Tibial nerve (tissue), 4 donors: Measurements from ENCODE around the gene TNIK. TPM values are rescaled to one million over a fixed set of nuclear protein-coding genes. Genes with fewer than 3 reads are reported as not detected.

ENCODE experiments used
- DNase-seq, 2 donors: peaks; one replicate each; pipeline ENCODE4 v3.0.0-alpha.2; 2019; ENCODE audit warnings: low spot score in 2 of 2
- H3K27ac ChIP-seq, 4 donors: fragments of 200-600 bp; sonication (generic) in 3 of 4; one replicate each; pipeline ENCODE4 v1.5.1; 2017 to 2019; ENCODE audit warnings: mild to moderate bottlenecking in 1 of 4
- H3K27me3 ChIP-seq, 2 donors: fragments of 200-600 bp; sonication (generic) in 1 of 2; one replicate each; pipeline versions ENCODE4 v1.5.1 to v1.6.0; 2017 to 2019
- H3K36me3 ChIP-seq, 3 donors: fragments of 200-600 bp; sonication (generic); one replicate each; pipeline ENCODE4 v1.5.1; 2018 to 2019
- H3K4me1 ChIP-seq, 4 donors: fragments of 200-600 bp; sonication (generic) in 3 of 4; one replicate each; pipeline ENCODE4 v1.5.1; 2017 to 2019
- H3K4me3 ChIP-seq, 4 donors: fragments of 200-600 bp; sonication (generic) in 3 of 4; one replicate each; pipeline ENCODE4 v1.5.1; 2017 to 2019; ENCODE audit warnings: mild to moderate bottlenecking in 1 of 4, moderate library complexity in 1 of 4
- H3K9me3 ChIP-seq, 4 donors: fragments of 200-600 bp; sonication (generic) in 3 of 4; one replicate each; pipeline ENCODE4 v1.5.1; 2017 to 2019
- CTCF ChIP-seq, 5 experiments: fragments of 200-600 bp in 3 of 5; fragments of 450-650 bp in 2 of 5; sonication (generic) in 3 of 5; IDR thresholded peaks; one replicate each; pipeline ENCODE4 v1.5.1; 2016 to 2019; ENCODE audit warnings: antibody characterized with exemption in 5 of 5, mild to moderate bottlenecking in 3 of 5, moderate library complexity in 2 of 5
- EP300 ChIP-seq, 2 donors: sonication (generic); formaldehyde crosslinking; IDR thresholded peaks; one replicate each; pipeline ENCODE4 v1.6.1; 2017; ENCODE audit warnings: antibody characterized with exemption in 2 of 2, mild to moderate bottlenecking in 1 of 2
- POLR2A ChIP-seq, 2 donors: fragments of 450-650 bp; IDR thresholded peaks; one replicate each; pipeline ENCODE4 v1.6.1; 2017; ENCODE audit warnings: antibody characterized with exemption in 2 of 2, mild to moderate bottlenecking in 2 of 2, moderate library complexity in 2 of 2
- WGBS, 2 donors: methylation state at CpG; one replicate each; pipeline ENCODE4 v1.1.5; 2018; 5-methylcytosine and 5-hydroxymethylcytosine counted together
- total RNA-seq, 4 donors: library from RNA; depleted of rRNA; stranded (reverse); fragments of >200 nt; gene quantifications; one replicate each; pipeline ENCODE4 v1.1.0, GENCODE V29; 2016

The TNIK gene
- total RNA-seq, 4 donors from 2014 or later, result 5.4 to 11.1 (median 7.5) TPM

GRCh38 chr3:171445620-171446204 is 14.5 kb downstream of the TNIK start:
- TF ChIP-seq POLR2A (IDR thresholded peaks at IDR 0.05) (no peak), EP300 (IDR thresholded peaks at IDR 0.05) (no peak), CTCF (IDR thresholded peaks at IDR 0.05) (no peak)
- Histone ChIP-seq H3K4me1 (no peaks in the 10 kb centered on the region), H3K36me3 (no peaks in the 10 kb centered on the region), H3K27ac (no peak overlapping the region), H3K27me3 (no peaks in the 10 kb centered on the region), H3K4me3 (no peak overlapping the region), H3K9me3 (no peaks in the 10 kb centered on the region)
- DNase-seq, result no peak
- 92 to 95% methylated on average over 6 of the region's 6 CpGs for WGBS, 2 donors

- Histone ChIP-seq H3K36me3 (no peaks in the 10 kb centered on the region), H3K4me3 (no peak overlapping the region), H3K4me1 (no peaks in the 10 kb centered on the region), H3K27me3 (no peaks in the 10 kb centered on the region), H3K27ac (no peak overlapping the region), H3K9me3 (no peaks in the 10 kb centered on the region)
- DNase-seq, result no peak
- WGBS, 2 donors, result 64 to 69% methylated on average over 3 of the region's 3 CpGs
- TF ChIP-seq EP300 (IDR thresholded peaks at IDR 0.05) (no peak), CTCF (IDR thresholded peaks at IDR 0.05) (no peak), POLR2A (IDR thresholded peaks at IDR 0.05) (no peak)
Measured at GRCh38 chr3:171444001-171444690, 16.1 kb downstream of the TNIK start.

DNA sequence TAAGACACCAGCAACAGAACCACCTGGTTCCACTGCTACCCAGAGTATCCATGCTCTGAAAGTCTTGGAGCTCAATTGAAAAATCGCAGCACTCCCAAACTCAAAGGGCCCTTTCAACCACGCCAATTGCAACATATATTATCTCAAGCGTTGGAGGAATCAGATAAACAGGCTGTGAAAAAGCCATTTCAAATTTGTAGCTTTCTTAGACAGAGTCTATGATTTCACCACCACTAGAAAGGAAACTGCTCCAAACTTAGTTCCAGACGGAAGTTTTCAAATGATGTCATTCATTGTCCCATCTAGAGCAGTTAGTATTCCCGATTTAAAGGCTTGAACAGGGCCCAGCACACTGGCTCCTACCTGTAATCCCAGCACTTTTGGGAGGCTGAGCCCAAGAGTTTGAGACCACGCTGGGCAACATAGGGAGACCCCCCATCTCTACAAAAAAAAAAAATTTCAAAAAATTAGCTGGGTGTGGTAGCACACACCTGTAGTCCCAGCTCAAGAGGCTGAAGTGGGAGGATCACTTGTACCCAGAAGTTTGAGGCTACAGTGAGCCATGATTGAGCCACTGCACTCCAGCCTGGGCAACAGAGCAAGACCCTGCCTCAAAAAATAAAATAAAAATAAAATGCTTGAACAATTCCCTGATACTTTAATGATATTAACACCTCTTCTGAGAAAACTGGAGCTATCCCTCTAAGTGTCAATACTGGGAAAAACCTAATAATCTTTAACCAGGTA is 16.8 kb downstream of the TNIK start:
- no peak for TF ChIP-seq CTCF (IDR thresholded peaks at IDR 0.05)
- no peak for TF ChIP-seq POLR2A (IDR thresholded peaks at IDR 0.05)
- no peak for TF ChIP-seq EP300 (IDR thresholded peaks at IDR 0.05)
- H3K27ac ChIP-seq, result no peak overlapping the region
- no peak overlapping the region for H3K4me3 ChIP-seq
- H3K27me3 ChIP-seq, result no peaks in the 10 kb centered on the region
- no peaks in the 10 kb centered on the region for H3K4me1 ChIP-seq
- H3K36me3 ChIP-seq, result no peaks in the 10 kb centered on the region
- WGBS, 2 donors, result 50 to 52% methylated on average over 6 of the region's 6 CpGs
- DNase-seq, result no peak
- H3K9me3 ChIP-seq, result no peaks in the 10 kb centered on the region

- Histone ChIP-seq H3K27ac (no peak overlapping the region), H3K4me1 (no peaks in the 10 kb centered on the region), H3K27me3 (no peaks in the 10 kb centered on the region), H3K36me3 (no peaks in the 10 kb centered on the region), H3K4me3 (no peak overlapping the region), H3K9me3 (no peaks in the 10 kb centered on the region)
- WGBS, 2 donors, result 72 to 78% methylated on average over 2 of the region's 2 CpGs
- DNase-seq, result no peak
- no peak for TF ChIP-seq EP300 (IDR thresholded peaks at IDR 0.05)
Measured at GRCh38 chr3:171442184-171442583, 18.0 kb downstream of the TNIK start.

GRCh38 chr3:171441381-171441780 is 18.8 kb downstream of the TNIK start:
- Histone ChIP-seq H3K4me3 (no peak overlapping the region), H3K9me3 (no peaks in the 10 kb centered on the region), H3K36me3 (no peaks in the 10 kb centered on the region), H3K27ac (no peak overlapping the region), H3K4me1 (no peaks in the 10 kb centered on the region), H3K27me3 (no peaks in the 10 kb centered on the region)
- no peak for DNase-seq
- TF ChIP-seq CTCF (IDR thresholded peaks at IDR 0.05) (no peak), EP300 (IDR thresholded peaks at IDR 0.05) (no peak), POLR2A (IDR thresholded peaks at IDR 0.05) (no peak)
- 84 to 95% methylated on average over 3 of the region's 3 CpGs for WGBS, 2 donors
